PFSK-1 (cell line): ENCODE data around the gene ZNF513.

ENCODE experiments used
- FOXP2 ChIP-seq: optimal IDR thresholded peaks from 2 replicates; pipeline ENCODE3; 2011; ENCODE audit warnings: borderline replicate concordance, control low read depth, inconsistent platforms; ENCODE audit not compliant: insufficient read depth; ENCODE audit errors: extremely low read length, extremely low read depth
- POLR2AphosphoS5 ChIP-seq: IDR thresholded peaks from 2 replicates; pipeline ENCODE4 v1.6.1; 2012; ENCODE audit warnings: low read depth, mild to moderate bottlenecking, control low read depth, low read length, moderate library complexity
- REST ChIP-seq, 2 experiments: IDR thresholded peaks; 2 replicates each; pipeline versions ENCODE4 v1.6.1 to v1.8.0; 2011 to 2012; ENCODE audit warnings: low read depth in 2 of 2, low read length in 2 of 2, control low read depth in 1 of 2, inconsistent platforms in 1 of 2, mild to moderate bottlenecking in 1 of 2, moderate library complexity in 1 of 2; ENCODE audit not compliant: insufficient read depth in 1 of 2
- SIN3A ChIP-seq: IDR thresholded peaks from 2 replicates; pipeline ENCODE4 v1.6.1; 2012; ENCODE audit warnings: mild to moderate bottlenecking, low read length, moderate library complexity, borderline replicate concordance; ENCODE audit not compliant: insufficient read depth
- TAF1 ChIP-seq: IDR thresholded peaks from 2 replicates; pipeline ENCODE4 v1.6.1; 2012; ENCODE audit warnings: low read length, control low read depth, borderline replicate concordance; ENCODE audit not compliant: insufficient read depth

ZNF513 gene

GRCh38 chr2:27350106-27350693 lies 30.3 kb downstream of the ZNF513 start:
- no peak for TF ChIP-seq FOXP2

- TF ChIP-seq REST (IDR thresholded peaks at IDR 0.05; ENCODE audit: insufficient read depth in 1 of 2, low read depth in 2 of 2, low read length in 2 of 2) (no peak), SIN3A (no peak), TAF1 (no peak), FOXP2 (no peak), POLR2AphosphoS5 (no peak)
Observed at GRCh38 chr2:27347641-27348040, 32.9 kb downstream of the ZNF513 start.

GRCh38 chr2:27336173-27336572 lies 44.4 kb downstream of the ZNF513 start:
- TF ChIP-seq SIN3A (no peak), FOXP2 (no peak), REST (IDR thresholded peaks at IDR 0.05; ENCODE audit: insufficient read depth in 1 of 2, low read depth in 2 of 2, low read length in 2 of 2) (no peak), POLR2AphosphoS5 (no peak), TAF1 (no peak)

GRCh38 chr2:27335311-27335710 lies 45.2 kb downstream of the ZNF513 start:
- TF ChIP-seq FOXP2 (no peak), POLR2AphosphoS5 (no peak), SIN3A (no peak), TAF1 (no peak), REST (IDR thresholded peaks at IDR 0.05; ENCODE audit: insufficient read depth in 1 of 2, low read depth in 2 of 2, low read length in 2 of 2) (no peak)
